Neural progenitor cell (in vitro differentiated cells): ENCODE measurements around the gene NOTCH1. TPM values are rescaled to one million over a fixed set of nuclear protein-coding genes. Genes with fewer than 3 reads are reported as not detected.

ENCODE experiments used
- DNase-seq: peaks from one replicate; pipeline ENCODE4 v3.0.0-alpha.2; 2016; ENCODE audit warnings: low spot score
- H2AFZ ChIP-seq: fragments of 200-600 bp; sonication (generic); replicated peaks from 2 replicates; pipeline ENCODE4 v1.6.1; 2016; ENCODE audit warnings: antibody characterized with exemption
- H3F3A ChIP-seq: fragments of 200-600 bp; sonication (generic); 2 replicates; pipeline ENCODE4 v1.6.1; 2016; ENCODE audit warnings: antibody characterized with exemption, low read depth
- H3K27ac ChIP-seq: fragments of 200-600 bp; sonication (generic); 2 replicates; pipeline ENCODE4 v1.5.1; 2016; ENCODE audit warnings: mild to moderate bottlenecking
- H3K27me3 ChIP-seq: fragments of 200-600 bp; sonication (generic); 2 replicates; pipeline ENCODE4 v1.6.1; 2016; ENCODE audit warnings: mild to moderate bottlenecking, moderate library complexity
- H3K36me3 ChIP-seq: fragments of 200-600 bp; sonication (generic); 2 replicates; pipeline ENCODE4 v1.5.1; 2016
- H3K4me1 ChIP-seq: fragments of 200-600 bp; sonication (generic); 2 replicates; pipeline ENCODE4 v1.6.1; 2016; ENCODE audit warnings: mixed run types
- H3K4me2 ChIP-seq: fragments of 200-600 bp; sonication (generic); 2 replicates; pipeline ENCODE4 v1.6.1; 2016
- H3K4me3 ChIP-seq: fragments of 200-600 bp; sonication (generic); 2 replicates; pipeline ENCODE4 v1.5.1; 2016
- H3K79me2 ChIP-seq: fragments of 200-600 bp; sonication (generic); 2 replicates; pipeline ENCODE4 v1.6.1; 2016; ENCODE audit warnings: low read depth
- H3K9ac ChIP-seq: fragments of 200-600 bp; sonication (generic); 2 replicates; pipeline ENCODE4 v1.6.1; 2016
- H3K9me3 ChIP-seq: fragments of 200-600 bp; sonication (generic); 2 replicates; pipeline ENCODE4 v1.5.1; 2016; ENCODE audit warnings: low read depth
- H4K20me1 ChIP-seq: fragments of 200-600 bp; sonication (generic); 2 replicates; pipeline ENCODE4 v1.6.1; 2016; ENCODE audit warnings: low read depth
- H3K27ac Mint-ChIP-seq: 3 replicates; pipeline ENCODE4 v1.8.0; 2021; ENCODE audit warnings: mixed read lengths
- H3K27me3 Mint-ChIP-seq: 2 replicates; pipeline ENCODE4 v1.8.0; 2022; ENCODE audit warnings: low read depth, mild to moderate bottlenecking, inconsistent platforms, moderate library complexity, mixed read lengths; ENCODE audit not compliant: insufficient read depth
- H3K36me3 Mint-ChIP-seq: 3 replicates; pipeline ENCODE4 v1.8.0; 2021; ENCODE audit warnings: mixed read lengths
- H3K4me1 Mint-ChIP-seq: 3 replicates; pipeline ENCODE4 v1.8.0; 2021; ENCODE audit warnings: mixed read lengths
- H3K4me3 Mint-ChIP-seq: 3 replicates; pipeline ENCODE4 v1.8.0; 2021; ENCODE audit warnings: mild to moderate bottlenecking, moderate library complexity, mixed read lengths
- H3K9me3 Mint-ChIP-seq: 3 replicates; pipeline ENCODE4 v1.8.0; 2020; ENCODE audit warnings: mixed read lengths
- EZH2 ChIP-seq: fragments of 200-600 bp; sonication (generic); IDR thresholded peaks from 2 replicates; pipeline ENCODE4 v1.6.1; 2017; ENCODE audit warnings: antibody characterized with exemption, mild to moderate bottlenecking, moderate library complexity
- EZH2phosphoT487 ChIP-seq: fragments of 200-600 bp; sonication (generic); IDR thresholded peaks from 2 replicates; pipeline ENCODE4 v1.6.1; 2017; ENCODE audit warnings: antibody characterized with exemption
- total RNA-seq: library from RNA; depleted of rRNA; stranded (reverse); fragments of >200 nt; gene quantifications from 2 replicates; pipeline ENCODE4 v1.2.3, GENCODE V29; 2015; ENCODE audit warnings: low replicate concordance
- TF ChIP-seq, protein P1 (sequence below): fragments of 200-600 bp; sonication (generic); IDR thresholded peaks from 2 replicates; pipeline ENCODE4 v1.5.1; 2017; ENCODE audit warnings: antibody characterized with exemption, mild to moderate bottlenecking

Gene NOTCH1
- total RNA-seq, 1 donor from 2014 or later = 11.7 TPM

DNA sequence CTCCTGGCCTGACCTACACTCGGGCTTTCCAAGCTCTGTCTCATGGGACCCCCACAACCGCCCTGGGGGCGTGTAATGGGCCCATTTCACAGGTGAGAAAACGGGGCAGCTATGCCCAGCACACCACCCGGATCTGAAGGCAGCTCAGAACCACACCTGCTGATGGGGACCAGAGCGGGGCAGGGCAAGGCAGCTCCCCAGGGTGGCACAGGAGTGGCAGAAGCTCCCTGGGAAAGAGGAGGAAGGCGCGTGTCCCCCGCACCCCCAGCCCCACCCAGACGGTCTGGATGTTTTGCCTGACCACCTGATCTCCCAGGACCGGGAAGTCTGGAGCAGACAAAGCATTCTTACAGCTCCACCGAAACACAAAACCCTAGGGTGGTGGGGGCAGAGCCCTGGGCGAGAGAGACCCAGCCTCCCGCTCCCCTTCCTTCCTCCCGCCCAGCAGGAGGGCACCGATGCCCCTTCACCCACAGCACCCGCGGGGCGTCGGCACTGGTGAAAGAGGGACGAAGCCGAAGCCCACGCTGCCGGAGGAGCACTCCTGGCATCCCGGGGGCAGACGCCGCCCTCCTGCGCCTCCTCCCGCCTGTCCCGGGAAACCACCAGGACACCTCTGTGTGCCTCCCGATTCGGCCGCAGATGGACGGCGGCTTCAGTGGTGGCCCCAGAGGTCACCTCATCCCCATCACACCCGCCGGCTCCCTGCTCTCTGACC, 14.5 kb downstream of the NOTCH1 start:
- H3F3A ChIP-seq = peaks cover 39% of the 10 kb centered on the region
- Mint-ChIP-seq H3K9me3 (no peaks in the 10 kb centered on the region), H3K27me3 (peaks cover 3% of the 10 kb centered on the region), H3K27ac (peak overlapping the region; percentile 81), H3K4me1 (peaks cover 29% of the 10 kb centered on the region), H3K36me3 (no peaks in the 10 kb centered on the region), H3K4me3 (no peak overlapping the region)
- no peaks in the 10 kb centered on the region for H3K27me3 ChIP-seq
- peaks cover 50% of the 10 kb centered on the region for H3K4me1 ChIP-seq
- TF ChIP-seq EZH2phosphoT487 (no peak), EZH2 (no peak)
- TF ChIP-seq, protein P1, sequence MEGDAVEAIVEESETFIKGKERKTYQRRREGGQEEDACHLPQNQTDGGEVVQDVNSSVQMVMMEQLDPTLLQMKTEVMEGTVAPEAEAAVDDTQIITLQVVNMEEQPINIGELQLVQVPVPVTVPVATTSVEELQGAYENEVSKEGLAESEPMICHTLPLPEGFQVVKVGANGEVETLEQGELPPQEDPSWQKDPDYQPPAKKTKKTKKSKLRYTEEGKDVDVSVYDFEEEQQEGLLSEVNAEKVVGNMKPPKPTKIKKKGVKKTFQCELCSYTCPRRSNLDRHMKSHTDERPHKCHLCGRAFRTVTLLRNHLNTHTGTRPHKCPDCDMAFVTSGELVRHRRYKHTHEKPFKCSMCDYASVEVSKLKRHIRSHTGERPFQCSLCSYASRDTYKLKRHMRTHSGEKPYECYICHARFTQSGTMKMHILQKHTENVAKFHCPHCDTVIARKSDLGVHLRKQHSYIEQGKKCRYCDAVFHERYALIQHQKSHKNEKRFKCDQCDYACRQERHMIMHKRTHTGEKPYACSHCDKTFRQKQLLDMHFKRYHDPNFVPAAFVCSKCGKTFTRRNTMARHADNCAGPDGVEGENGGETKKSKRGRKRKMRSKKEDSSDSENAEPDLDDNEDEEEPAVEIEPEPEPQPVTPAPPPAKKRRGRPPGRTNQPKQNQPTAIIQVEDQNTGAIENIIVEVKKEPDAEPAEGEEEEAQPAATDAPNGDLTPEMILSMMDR = no peak
- H3K36me3 ChIP-seq = no peaks in the 10 kb centered on the region
- DNase-seq = no peak
- H3K4me3 ChIP-seq = no peak overlapping the region
- H3K27ac ChIP-seq = peak overlapping the region; percentile 88
- peak overlapping the region; percentile 13 for H3K4me2 ChIP-seq
- peaks cover 84% of the 10 kb centered on the region for H3K79me2 ChIP-seq
- H3K9me3 ChIP-seq = no peaks in the 10 kb centered on the region
- H2AFZ ChIP-seq = no peak overlapping the region
- no peak overlapping the region for H3K9ac ChIP-seq
- peaks cover 80% of the 10 kb centered on the region for H4K20me1 ChIP-seq

DNA sequence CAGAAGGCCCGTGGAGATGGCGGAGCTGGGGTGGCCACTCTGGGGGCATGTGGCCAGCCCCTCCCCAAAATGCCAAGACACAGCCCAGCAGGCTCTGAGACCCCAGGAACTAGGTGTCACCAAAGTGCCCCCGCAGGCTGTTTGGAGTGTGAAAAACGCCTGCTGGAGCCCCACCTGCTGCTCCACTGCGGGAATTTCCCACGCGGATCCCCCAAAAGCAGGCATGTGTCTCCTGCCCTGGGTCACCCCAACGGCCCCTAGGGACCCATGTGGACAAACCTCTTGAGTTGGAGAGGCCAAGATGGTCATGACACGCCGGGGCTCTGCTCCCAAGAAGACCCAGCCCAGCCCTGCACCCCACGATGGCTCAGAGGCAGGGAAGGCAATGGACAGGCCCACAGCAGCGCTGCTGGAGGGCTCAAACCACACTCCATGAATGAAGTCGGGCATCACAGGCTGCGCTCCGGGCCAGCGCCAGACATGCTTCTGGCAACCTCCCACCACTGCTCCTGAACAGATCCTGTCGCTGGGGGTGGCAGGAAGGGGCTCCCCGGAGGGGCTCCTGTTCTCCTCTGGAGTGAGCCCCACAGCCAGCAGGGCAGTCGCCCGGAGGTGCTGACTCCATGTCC, 15.3 kb downstream of the NOTCH1 start:
- Histone ChIP-seq H3K27ac (peak overlapping the region; percentile 88), H3K36me3 (no peaks in the 10 kb centered on the region), H3K9ac (no peak overlapping the region), H2AFZ (no peak overlapping the region), H3K27me3 (no peaks in the 10 kb centered on the region), H3K4me3 (no peak overlapping the region), H3K9me3 (no peaks in the 10 kb centered on the region), H3K4me1 (peaks cover 57% of the 10 kb centered on the region), H3K4me2 (peak overlapping the region; percentile 52), H3K79me2 (peaks cover 92% of the 10 kb centered on the region), H3F3A (peaks cover 46% of the 10 kb centered on the region), H4K20me1 (peaks cover 82% of the 10 kb centered on the region)
- Mint-ChIP-seq H3K9me3 (no peaks in the 10 kb centered on the region), H3K27me3 (peaks cover 3% of the 10 kb centered on the region), H3K36me3 (no peaks in the 10 kb centered on the region), H3K27ac (peak overlapping the region; percentile 57), H3K4me3 (no peak overlapping the region), H3K4me1 (peaks cover 37% of the 10 kb centered on the region)
- no peak for DNase-seq
- TF ChIP-seq, protein P1 = no peak
- TF ChIP-seq EZH2 (no peak), EZH2phosphoT487 (no peak)

DNA sequence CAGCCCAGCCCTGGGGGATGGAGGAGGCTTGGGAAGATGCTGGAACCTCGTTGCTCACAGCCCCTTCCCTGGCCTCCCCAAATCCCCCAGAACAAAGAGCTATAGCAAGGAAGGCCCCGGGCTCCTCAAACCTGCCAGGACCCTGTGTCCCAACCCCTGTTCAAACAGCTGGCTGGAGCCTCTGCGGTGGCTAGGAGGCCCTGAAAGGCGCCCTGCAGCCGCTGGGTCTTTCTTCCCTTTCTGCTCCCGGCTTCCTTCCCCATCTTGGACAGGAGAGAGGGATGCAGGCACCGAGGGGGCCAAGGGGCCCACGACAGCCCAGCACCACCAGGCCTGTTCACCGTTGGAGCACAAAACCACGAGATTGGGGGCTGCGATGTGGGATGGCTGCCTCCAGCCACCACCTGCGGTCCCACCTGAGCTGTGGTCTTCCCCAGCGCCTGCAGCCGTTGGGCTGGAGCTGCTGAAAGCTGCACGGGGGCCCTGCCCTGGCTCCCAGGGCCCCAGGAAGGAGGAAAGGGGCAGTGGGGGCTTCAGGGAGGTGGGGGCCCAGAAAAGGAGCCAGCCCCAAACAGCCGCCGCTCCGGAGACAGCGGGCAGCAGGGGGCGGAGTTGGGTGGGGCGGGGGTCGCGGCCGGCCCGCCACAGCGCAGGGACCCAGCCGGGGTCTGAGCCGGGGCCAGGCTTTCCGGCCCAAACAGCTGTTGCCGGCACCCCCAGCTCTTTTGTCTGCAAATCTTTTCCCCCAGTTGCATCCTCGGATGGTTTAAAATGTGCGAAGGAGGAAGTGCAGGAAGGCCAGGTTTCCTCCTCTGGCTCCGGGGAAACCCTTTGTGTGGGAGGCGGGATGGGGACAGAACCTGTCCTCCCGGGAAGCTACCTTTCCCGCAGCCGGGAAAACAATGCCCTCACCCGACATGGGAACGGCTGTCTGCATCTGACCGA, 16.1 kb downstream of the NOTCH1 start:
- H3F3A ChIP-seq = peaks cover 46% of the 10 kb centered on the region
- peaks cover 85% of the 10 kb centered on the region for H4K20me1 ChIP-seq
- peak overlapping the region; percentile 41 for H3K4me3 Mint-ChIP-seq
- H3K27me3 ChIP-seq = no peaks in the 10 kb centered on the region
- no peak overlapping the region for H3K9ac ChIP-seq
- H3K9me3 Mint-ChIP-seq = no peaks in the 10 kb centered on the region
- no peaks in the 10 kb centered on the region for H3K36me3 Mint-ChIP-seq
- no peak overlapping the region for H3K4me3 ChIP-seq
- peak overlapping the region; percentile 88 for H3K27ac ChIP-seq
- peaks cover 57% of the 10 kb centered on the region for H3K4me1 ChIP-seq
- H3K36me3 ChIP-seq = no peaks in the 10 kb centered on the region
- peak overlapping the region; percentile 52 for H3K4me2 ChIP-seq
- peaks cover 95% of the 10 kb centered on the region for H3K79me2 ChIP-seq
- H3K4me1 Mint-ChIP-seq = peaks cover 38% of the 10 kb centered on the region
- no peaks in the 10 kb centered on the region for H3K9me3 ChIP-seq
- no peak overlapping the region for H2AFZ ChIP-seq
- TF ChIP-seq, protein P1 = peak; percentile 9
- no peak for TF ChIP-seq EZH2
- DNase-seq = peak; percentile 56
- peaks cover 3% of the 10 kb centered on the region for H3K27me3 Mint-ChIP-seq
- H3K27ac Mint-ChIP-seq = no peak overlapping the region
